CD4-positive, alpha-beta T cell (primary cell): Measurements from ENCODE around the gene ADAM8. TPM values are rescaled to one million over a fixed set of nuclear protein-coding genes. Genes with fewer than 3 reads are reported as not detected.

Experiments
- ATAC-seq: fragments of 200-7000 bp; cut with Tn5 transposase; one replicate; pipeline ENCODE4 v1.10.0; 2022; ENCODE audit warnings: mild to moderate bottlenecking; ENCODE audit not compliant: poor library complexity
- CTCF ChIA-PET: fragments of 350-600 bp; sonication (Branson Sonifier 250); formaldehyde crosslinking; loops from one replicate; lab custom pipeline; 2021; ENCODE audit warnings: antibody characterized with exemption, inconsistent platforms; lab: Charles Lee
- POLR2A ChIA-PET: fragments of 350-600 bp; sonication (Branson Sonifier 250); formaldehyde crosslinking; loops from one replicate; lab custom pipeline; 2021; ENCODE audit warnings: antibody characterized with exemption, inconsistent platforms; lab: Charles Lee
- DNase-seq, 14 experiments: peaks; one replicate each; pipeline ENCODE4 v3.0.0-alpha.2; 2013 to 2020; ENCODE audit warnings: mixed read lengths in 2 of 14
- H3K27ac ChIP-seq, 2 donors: one replicate each; pipeline versions ENCODE4 v1.5.1 to v1.7.0; 2013; ENCODE audit warnings: low read length in 2 of 2, low read depth in 1 of 2, mild to moderate bottlenecking in 1 of 2
- H3K27me3 ChIP-seq, 2 experiments: 1 replicate in 1 of 2; 2 replicates in 1 of 2; pipeline versions ENCODE4 v1.6.1 to v1.7.0; 2013; ENCODE audit warnings: low read length in 2 of 2, control low read depth in 1 of 2, mild to moderate bottlenecking in 1 of 2, moderate library complexity in 1 of 2; ENCODE audit not compliant: insufficient read depth in 2 of 2, control insufficient read depth in 1 of 2
- H3K36me3 ChIP-seq: one replicate; pipeline ENCODE4 v1.6.1; 2013; ENCODE audit warnings: low read length, control low read depth; ENCODE audit not compliant: insufficient read depth
- H3K4me1 ChIP-seq: one replicate; pipeline ENCODE4 v1.6.1; 2013; ENCODE audit warnings: low read length, control low read depth; ENCODE audit not compliant: insufficient read depth
- H3K4me3 ChIP-seq: one replicate; pipeline ENCODE4 v1.5.1; 2013; ENCODE audit warnings: mild to moderate bottlenecking, low read length, moderate library complexity
- H3K9me3 ChIP-seq, 2 experiments: 1 replicate in 1 of 2; 2 replicates in 1 of 2; pipeline versions ENCODE4 v1.6.1 to v1.7.0; 2013; ENCODE audit warnings: low read length in 2 of 2, mild to moderate bottlenecking in 2 of 2, control low read depth in 1 of 2, moderate library complexity in 1 of 2; ENCODE audit not compliant: control insufficient read depth in 1 of 2, insufficient read depth in 1 of 2
- H3K27ac Mint-ChIP-seq: one replicate; pipeline ENCODE4 v1.8.0; 2020; ENCODE audit warnings: mixed read lengths
- H3K27me3 Mint-ChIP-seq: one replicate; pipeline ENCODE4 v1.8.0; 2021; ENCODE audit warnings: mixed read lengths
- H3K36me3 Mint-ChIP-seq: one replicate; pipeline ENCODE4 v1.8.0; 2021; ENCODE audit warnings: low read depth, mixed read lengths
- H3K4me1 Mint-ChIP-seq: one replicate; pipeline ENCODE4 v1.8.0; 2021; ENCODE audit warnings: low read depth, mixed read lengths
- H3K4me3 Mint-ChIP-seq: one replicate; pipeline ENCODE4 v1.8.0; 2020; ENCODE audit warnings: mild to moderate bottlenecking, mixed read lengths
- H3K9me3 Mint-ChIP-seq: one replicate; pipeline ENCODE4 v1.8.0; 2020; ENCODE audit warnings: mixed read lengths
- intact Hi-C, 2 experiments: fragments of 100-400 bp; cut with DNase I in 1 of 2; cut with micrococcal nuclease in 1 of 2; formaldehyde crosslinking; loops; one replicate each; pipeline versions ENCODE4 v1.15.1 to v1.9.0; 2023 to 2025; cut with DNase I, micrococcal nuclease
- total RNA-seq, 174 experiments: library from RNA in 2 of 174; stranded (reverse) in 2 of 174; gene quantifications; one replicate each; pipeline ENCODE4 v1.2.3 and lab custom pipeline; 2021 to 2026
- TF ChIP-seq, protein P1 (sequence below): fragments of 200-600 bp; IDR thresholded peaks from one replicate; pipeline ENCODE4 v1.8.0; 2022; ENCODE audit warnings: antibody characterized with exemption, mild to moderate bottlenecking

The ADAM8 gene
- total RNA-seq, 2 experiments from 2014 or later, result 95.6 to 95.9 TPM

DNA sequence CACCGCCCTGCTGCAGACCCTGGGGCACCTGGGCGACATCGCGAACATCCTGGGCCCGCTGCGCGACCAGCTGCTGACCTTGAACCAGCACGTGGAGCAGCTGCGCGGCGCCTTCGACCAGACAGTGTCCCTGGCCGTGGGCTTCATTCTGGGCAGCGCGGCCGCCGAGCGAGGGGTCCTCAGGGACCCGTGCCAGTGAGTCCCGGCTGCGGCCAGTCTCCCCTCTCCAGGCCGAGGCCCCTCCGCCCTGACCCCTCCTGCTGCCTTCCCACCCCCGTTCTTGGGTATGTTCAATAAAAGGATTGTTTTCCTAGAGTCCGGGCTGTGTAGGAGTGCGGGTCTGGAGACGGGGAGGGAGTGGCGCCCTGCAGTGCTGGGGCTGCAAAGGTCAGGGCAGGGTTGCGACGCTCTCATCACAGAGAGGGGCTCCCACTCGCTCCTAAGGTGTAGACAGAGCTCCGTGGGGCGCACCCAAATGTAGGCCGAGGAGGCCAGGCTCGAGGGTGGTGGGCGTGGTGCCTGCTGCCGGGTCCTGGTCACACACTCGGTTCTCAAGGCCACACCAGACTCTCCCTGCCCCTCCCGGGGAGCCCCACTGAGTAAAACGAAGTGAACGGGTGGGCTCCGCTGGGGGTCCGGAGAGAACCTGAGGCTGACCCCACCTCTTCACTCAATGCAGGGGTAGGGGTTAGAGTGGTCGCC lies 45.3 kb downstream of the ADAM8 start:
- H3K27ac ChIP-seq, result no peak overlapping the region
- Mint-ChIP-seq H3K36me3 (no peaks in the 10 kb centered on the region), H3K4me1 (peaks cover 15% of the 10 kb centered on the region), H3K9me3 (no peaks in the 10 kb centered on the region), H3K27ac (no peak overlapping the region), H3K27me3 (peaks cover 75% of the 10 kb centered on the region), H3K4me3 (no peak overlapping the region)
- CTCF ChIA-PET, result no interaction called here
- H3K4me3 ChIP-seq, result no peak overlapping the region
- no peaks in the 10 kb centered on the region for H3K36me3 ChIP-seq
- peaks cover 40 to 42% of the 10 kb centered on the region in 2 experiments for H3K27me3 ChIP-seq
- no peak for DNase-seq
- H3K9me3 ChIP-seq, result peaks cover 0 to 18% of the 10 kb centered on the region in 2 experiments
- peaks cover 20% of the 10 kb centered on the region for H3K4me1 ChIP-seq
- TF ChIP-seq, protein P1, sequence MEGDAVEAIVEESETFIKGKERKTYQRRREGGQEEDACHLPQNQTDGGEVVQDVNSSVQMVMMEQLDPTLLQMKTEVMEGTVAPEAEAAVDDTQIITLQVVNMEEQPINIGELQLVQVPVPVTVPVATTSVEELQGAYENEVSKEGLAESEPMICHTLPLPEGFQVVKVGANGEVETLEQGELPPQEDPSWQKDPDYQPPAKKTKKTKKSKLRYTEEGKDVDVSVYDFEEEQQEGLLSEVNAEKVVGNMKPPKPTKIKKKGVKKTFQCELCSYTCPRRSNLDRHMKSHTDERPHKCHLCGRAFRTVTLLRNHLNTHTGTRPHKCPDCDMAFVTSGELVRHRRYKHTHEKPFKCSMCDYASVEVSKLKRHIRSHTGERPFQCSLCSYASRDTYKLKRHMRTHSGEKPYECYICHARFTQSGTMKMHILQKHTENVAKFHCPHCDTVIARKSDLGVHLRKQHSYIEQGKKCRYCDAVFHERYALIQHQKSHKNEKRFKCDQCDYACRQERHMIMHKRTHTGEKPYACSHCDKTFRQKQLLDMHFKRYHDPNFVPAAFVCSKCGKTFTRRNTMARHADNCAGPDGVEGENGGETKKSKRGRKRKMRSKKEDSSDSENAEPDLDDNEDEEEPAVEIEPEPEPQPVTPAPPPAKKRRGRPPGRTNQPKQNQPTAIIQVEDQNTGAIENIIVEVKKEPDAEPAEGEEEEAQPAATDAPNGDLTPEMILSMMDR, result no peak
- POLR2A ChIA-PET, result no interaction called here
- intact Hi-C loops, result no loop called here
- no peak for ATAC-seq

DNA sequence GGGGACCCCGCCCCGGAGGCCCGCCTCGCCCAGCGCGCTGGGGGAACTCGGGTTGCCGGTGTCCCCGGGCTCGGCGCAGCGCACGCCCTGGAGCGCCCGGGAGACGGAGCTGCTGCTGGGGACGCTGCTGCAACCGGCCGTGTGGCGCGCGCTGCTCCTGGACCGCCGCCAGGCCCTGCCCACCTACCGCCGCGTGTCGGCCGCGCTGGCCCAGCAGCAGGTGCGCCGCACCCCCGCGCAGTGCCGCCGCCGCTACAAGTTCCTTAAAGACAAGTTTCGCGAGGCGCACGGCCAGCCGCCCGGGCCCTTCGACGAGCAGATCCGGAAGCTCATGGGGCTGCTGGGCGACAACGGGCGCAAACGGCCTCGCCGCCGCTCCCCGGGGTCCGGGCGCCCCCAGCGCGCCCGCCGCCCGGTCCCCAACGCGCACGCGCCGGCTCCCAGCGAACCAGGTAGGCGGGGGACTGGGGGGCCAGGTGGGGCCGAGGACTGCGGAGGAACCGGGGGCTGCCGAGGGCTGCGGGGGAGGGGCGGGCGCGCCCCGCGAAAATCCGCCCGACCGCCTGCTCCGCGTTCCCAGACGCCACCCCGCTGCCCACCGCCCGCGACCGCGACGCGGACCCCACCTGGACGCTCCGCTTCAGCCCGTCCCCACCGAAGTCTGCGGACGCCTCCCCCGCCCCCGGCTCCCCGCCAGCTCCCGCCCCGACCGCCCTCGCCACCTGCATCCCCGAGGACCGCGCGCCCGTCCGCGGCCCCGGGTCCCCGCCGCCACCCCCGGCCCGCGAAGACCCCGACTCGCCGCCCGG lies 46.1 kb downstream of the ADAM8 start:
- peak; percentile 22 for ATAC-seq
- DNase-seq, result peak in 2 of 14 experiments; percentile 53 to 57
- TF ChIP-seq, protein P1, result no peak
- Histone ChIP-seq H3K4me3 (no peak overlapping the region), H3K4me1 (peaks cover 20% of the 10 kb centered on the region), H3K27me3 (peaks cover 37 to 42% of the 10 kb centered on the region in 2 experiments), H3K27ac (no peak overlapping the region), H3K9me3 (peaks cover 0 to 18% of the 10 kb centered on the region in 2 experiments), H3K36me3 (no peaks in the 10 kb centered on the region)
- Mint-ChIP-seq H3K27ac (no peak overlapping the region), H3K4me1 (peaks cover 21% of the 10 kb centered on the region), H3K27me3 (peaks cover 78% of the 10 kb centered on the region), H3K36me3 (no peaks in the 10 kb centered on the region), H3K9me3 (no peaks in the 10 kb centered on the region), H3K4me3 (no peak overlapping the region)
- ChIA-PET CTCF (no interaction called here), POLR2A (no interaction called here)
- intact Hi-C loops, result no loop called here

DNA sequence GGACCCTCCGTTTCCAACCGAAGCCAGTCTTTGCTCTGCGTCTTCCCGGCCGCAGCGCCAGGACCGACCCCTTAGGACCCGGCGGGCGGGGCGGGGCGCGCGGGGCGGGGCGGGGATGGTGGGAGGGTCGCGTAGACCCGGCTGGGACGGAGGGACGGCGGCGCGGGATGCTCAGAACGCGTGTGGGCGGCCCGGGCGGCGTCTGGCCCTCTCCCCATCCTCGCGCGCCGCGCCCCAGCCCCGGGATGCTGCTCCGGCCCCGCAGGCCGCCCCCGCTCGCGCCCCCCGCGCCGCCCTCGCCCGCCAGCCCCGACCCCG lies 46.7 kb downstream of the ADAM8 start, which contains the start of gene UTF1:
TSS of gene UTF1 (plus strand) at position 174 of the 318 bp plus-strand sequence. CDS start at position 246, 72 bp downstream.
- Mint-ChIP-seq H3K4me3 (no peak within 1 kb of the TSS), H3K27ac (no peak within 1 kb of the TSS), H3K4me1 (peaks cover 19% of the 10 kb centered on the region), H3K27me3 (peaks cover 77% of the 10 kb centered on the region), H3K9me3 (no peaks in the 10 kb centered on the region), H3K36me3 (no peaks in the 10 kb centered on the region)
- ChIA-PET CTCF (no interaction called here), POLR2A (no interaction called here)
- Histone ChIP-seq H3K9me3 (peaks cover 0 to 18% of the 10 kb centered on the region in 2 experiments), H3K36me3 (no peaks in the 10 kb centered on the region), H3K27ac (no peak within 1 kb of the TSS), H3K27me3 (peaks cover 37 to 45% of the 10 kb centered on the region in 2 experiments), H3K4me1 (peaks cover 18% of the 10 kb centered on the region), H3K4me3 (no peak within 1 kb of the TSS)
- DNase-seq, result no peak
- intact Hi-C loops, result no loop called here
- TF ChIP-seq, protein P1, result no peak
- ATAC-seq, result no peak
